Left hindlimb (tissue), 1 donor: ENCODE results near the gene ITK.
A peak's percentile ranks its signal among the peaks of the same experiment; 100 is the strongest.
"Not testable (repeated sequence)": the region's sequence is repeated elsewhere in the genome, so short reads cannot be mapped to it uniquely, and the experiment has no call there.

Experiments
- DNase-seq: peaks from one replicate; pipeline ENCODE4 v3.0.0-alpha.2; 2018

ITK gene

DNA sequence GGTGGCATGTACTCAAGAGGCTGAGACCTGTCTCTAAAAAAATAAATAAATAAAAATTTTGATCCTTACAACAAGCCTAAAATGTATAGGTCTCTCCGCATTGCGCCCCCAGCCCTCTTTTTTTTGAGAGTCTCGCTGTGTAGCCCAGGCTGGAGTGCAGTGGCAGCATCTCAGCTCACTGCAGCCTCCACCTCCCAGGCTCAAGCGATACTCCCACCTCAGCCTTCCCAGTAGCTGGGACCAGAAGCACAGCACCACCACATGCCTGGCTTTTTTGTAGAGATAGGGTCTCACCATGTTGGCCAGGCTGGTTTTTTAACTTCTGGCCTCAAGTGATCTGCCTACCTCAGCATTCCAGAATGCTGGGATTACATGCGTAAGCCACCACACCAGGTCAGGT lies 12.4 kb upstream of the ITK start:
- DNase-seq = no peak

DNA sequence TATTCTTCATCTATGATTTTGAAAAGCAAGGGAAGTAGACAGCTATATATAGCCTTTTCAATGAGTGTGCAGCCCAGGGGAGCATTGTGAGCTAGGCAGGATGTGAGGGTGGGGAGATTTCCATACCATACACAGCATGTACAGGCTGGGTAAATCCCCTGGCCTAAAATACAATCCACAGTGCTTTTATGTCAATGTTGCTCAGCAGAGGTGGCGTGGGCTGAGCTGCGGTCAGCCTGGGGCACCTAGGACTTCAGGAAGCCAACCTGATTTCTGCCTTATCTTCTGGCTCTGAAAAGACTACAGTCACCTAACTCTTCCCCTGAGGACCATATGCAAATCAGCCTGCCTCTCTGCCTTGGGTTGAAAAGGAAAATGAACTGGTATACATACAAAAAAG lies 8.2 kb upstream of the ITK start:
- DNase-seq = no peak

DNA sequence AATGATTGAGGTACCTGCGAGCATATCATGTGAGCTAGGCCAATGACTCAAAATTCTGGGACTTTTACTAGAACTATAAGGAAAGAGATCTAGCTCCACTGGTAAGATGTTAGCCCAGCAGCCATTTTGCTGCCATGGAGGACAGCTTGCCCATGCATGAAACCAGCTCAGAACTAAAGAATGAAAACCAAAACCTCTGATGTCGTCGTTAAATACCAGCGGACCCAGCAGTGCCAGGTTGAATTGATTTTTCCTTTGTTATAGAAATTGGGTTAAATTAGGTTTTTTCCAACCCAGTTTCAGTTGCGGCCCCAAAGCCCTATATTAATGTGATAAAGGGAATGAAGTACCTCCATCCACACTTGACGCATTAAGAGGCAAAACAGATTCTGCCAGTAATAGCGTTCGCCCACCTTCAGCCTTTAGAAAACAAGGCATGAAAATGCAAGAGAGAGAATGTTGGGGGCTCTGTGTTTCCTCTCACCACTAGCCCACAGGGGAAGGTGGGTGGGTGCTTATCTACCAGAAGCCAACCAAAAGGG lies 5.5 kb upstream of the ITK start:
- no peak for DNase-seq

DNA sequence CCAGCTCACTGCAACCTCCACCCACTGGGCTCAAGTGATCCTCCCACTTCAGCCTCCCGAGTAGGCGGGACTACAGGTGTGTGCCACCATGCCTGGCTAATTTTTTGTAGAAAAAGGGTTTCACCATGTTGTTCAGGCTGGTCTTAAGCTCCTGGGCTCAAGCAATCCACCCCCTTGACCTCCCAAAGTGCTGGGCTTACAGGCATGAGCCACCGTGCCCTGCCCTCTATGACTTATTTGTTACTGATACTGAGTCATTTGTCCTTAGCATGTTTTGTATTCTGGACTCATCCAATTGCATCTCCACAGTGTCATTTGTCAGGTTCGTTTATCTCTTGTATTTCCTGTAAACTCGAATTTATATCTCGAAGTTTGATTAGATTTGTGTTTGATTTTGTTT lies 2.7 kb upstream of the ITK start:
- no peak for DNase-seq

DNA sequence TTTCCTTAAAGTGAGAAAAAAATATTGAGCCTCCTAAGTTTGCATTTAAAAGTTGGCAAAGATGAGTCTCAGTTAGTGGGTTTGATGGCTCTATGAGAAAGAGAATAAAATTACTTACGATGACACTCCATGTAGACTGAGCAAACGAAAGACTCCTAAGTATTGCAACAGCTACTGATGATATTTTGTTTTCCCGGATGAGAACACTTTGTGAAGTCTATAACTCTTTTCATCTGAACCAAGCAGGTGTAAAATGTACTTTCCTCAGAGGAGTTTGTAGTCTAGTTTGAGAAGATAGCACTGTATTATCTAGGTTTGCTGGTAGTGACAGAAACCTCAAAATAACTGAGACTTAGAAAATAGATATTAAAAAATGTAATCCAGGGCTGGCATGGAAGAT lies 1.7 kb upstream of the ITK start:
- DNase-seq = no peak

DNA sequence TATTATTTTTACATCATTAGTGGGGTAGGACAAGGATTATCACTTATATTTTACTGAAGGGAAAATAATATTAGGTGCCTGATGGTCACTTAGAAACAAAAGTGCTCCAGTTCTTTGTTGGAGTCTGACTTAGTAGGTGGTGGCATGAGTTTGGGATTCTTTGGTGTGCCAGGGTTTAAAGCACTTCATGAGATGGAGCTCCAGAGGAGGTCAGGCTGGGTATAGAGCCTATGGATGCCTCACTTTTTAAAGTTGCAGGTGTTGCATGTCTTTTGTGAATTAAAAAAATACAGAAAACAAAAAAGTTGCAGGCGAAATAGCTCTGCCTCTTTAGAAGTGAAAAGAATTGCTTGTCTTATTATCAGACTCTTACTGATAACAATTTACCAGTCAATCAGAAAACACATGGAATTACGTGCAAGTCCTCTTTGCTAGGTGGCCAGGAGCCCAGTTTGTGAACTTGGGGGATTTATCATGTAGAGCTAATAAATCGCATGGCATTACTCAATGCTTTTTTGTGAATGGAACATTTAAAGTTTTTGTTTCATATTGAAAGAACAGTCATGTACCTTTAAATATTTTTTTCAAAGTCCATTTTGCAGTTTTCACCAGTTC lies 1.6 kb downstream of the ITK start:
- DNase-seq = no peak

DNA sequence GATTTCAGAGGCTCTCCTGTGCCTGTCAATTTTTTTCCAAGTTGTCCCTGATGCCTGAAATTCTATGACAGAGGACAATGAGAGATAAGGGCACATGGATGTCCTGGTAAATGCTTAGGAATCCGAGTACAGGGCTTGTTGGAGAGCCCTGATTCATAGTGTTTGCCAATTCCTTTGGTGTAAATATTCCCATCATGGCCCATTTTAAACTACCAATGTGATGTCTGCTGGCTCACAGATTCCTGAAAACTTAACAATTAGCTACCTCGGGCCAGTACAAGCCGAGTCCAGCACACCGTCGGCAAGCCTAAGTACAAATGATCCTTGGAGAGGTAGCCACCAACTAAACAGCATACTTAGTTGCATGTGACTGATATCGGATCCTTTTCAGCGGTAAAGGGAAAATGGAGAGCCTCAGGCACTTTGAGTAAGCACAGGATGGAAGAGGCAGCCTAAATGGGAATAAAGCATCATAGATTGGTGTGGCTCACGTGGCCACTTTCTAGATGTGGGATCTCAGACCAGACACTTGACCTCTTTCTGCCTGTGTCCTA lies 3.6 kb downstream of the ITK start:
- no peak for DNase-seq

DNA sequence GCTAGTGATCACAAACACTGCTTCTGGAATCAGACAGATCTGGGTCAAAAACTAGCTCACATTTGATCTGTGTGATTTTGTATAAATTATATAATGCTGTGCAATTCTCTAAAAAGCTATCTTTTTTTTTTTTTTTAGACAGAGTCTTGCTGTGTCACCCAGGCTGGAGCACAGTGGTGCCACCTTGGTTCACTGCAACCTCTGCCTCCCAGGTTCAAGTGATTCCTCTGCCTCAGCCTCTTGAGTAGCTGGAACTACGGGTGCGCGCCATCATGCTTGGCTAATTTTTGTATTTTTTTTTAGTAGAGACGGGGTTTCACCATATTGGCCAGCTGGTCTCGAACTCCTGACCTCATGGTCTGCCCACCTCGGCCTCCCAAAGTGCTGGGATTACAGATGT lies 4.5 kb downstream of the ITK start:
- not testable (repeated sequence) for DNase-seq

DNA sequence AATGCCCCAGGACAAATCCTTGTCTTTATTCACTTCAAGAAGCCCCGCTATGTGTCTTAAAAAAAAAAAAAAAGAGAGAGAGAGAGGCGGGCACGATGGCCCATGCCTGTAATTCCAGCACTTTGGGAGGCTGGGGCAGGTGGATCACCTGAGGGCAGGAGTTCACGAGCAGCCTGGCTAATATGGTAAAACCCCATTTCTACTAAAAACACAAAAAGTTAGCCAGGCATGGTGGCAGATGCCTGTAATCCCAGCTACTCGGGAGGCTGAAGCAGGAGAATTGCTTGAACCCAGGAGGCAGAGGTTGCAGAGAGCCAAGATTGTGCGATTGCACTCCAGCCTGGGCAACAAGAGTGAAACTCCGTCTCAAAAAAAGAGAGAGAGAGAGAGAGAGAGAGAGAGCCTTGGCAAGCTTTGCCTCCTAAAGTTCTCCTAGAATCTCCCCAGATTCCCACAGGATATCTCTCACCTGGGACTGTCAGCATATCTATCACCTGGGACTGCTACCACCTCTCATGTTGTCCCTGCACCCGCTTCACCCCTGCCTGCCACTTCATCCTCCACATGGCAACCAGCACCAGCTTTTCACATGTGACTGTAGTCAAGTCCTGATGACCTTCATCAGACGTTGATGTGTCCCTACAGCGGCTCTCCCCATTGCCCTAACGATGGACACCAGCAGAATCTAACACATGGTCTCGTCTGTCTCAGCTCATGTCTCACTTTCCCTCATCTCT lies 5.8 kb downstream of the ITK start:
- DNase-seq = no peak

DNA sequence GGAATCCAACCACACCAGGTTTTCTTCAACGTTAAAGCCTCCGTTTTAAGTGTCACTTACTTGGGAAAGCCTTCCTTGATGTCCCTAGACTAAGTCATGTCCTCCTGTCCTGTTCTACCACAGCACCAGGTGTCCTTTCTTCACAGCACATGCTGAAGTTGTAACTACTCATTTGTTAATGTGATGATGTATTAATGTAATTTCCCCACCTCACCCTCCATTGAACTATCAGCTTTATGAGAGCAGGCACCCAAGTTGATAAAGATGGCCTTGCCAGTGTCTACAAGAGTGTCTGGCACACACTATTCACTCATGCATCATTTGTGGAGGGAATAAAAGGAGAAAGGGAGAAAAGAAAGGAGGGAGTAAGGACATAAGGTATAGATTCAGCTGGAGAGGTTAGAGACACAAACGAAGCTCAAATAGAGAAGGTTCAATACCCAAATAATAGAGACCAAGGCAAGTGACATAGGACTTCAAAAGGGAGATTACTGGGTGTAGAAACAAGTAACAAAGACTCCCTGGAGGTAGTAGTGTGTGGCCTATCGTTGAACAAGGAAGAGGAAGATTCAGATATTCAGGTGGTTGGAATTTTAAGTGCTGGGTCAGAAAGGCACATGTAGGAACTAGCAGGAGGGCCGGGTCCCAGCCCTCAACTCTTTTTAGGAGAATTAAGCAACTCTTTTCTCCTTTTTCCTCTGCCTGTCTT lies 6.6 kb downstream of the ITK start:
- DNase-seq = no peak

DNA sequence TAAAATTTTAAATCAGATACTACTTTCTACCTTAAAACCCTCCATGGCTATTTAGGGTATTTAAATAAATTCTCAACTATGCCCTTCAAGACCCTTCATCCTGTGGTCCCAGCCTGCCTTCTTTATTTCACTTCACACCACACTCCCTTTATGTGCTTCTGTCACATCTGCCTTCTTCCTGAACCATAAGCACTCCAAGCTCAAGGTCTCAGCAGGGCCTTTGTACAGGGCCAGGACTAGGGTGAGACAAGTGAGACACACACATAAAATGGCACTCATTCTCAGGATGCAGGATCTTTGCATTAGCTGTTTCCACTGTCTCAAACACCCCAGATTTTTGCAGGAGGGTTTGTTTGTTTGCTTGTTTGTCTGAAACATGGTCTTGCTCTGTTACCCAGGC lies 7.6 kb downstream of the ITK start:
- DNase-seq = no peak

DNA sequence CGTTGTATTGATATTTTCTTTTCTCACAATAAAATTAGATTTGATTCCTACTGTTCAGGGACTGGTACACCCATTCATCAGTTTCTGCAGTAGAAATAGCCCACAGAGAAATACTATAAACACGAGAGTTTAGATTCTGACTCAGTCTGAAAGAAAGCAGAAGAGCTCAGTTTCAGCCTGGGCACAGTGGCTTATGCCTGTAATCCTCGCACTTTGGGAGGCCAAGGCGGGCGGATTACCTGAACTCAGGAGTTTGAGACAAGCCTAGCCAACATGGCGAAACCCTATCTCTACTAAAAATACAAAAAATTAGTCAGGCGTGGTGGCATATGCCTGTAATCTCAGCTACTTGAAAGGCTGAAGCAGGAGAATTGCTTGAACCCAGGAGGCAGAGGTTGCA lies 8.6 kb downstream of the ITK start:
- DNase-seq = no peak

DNA sequence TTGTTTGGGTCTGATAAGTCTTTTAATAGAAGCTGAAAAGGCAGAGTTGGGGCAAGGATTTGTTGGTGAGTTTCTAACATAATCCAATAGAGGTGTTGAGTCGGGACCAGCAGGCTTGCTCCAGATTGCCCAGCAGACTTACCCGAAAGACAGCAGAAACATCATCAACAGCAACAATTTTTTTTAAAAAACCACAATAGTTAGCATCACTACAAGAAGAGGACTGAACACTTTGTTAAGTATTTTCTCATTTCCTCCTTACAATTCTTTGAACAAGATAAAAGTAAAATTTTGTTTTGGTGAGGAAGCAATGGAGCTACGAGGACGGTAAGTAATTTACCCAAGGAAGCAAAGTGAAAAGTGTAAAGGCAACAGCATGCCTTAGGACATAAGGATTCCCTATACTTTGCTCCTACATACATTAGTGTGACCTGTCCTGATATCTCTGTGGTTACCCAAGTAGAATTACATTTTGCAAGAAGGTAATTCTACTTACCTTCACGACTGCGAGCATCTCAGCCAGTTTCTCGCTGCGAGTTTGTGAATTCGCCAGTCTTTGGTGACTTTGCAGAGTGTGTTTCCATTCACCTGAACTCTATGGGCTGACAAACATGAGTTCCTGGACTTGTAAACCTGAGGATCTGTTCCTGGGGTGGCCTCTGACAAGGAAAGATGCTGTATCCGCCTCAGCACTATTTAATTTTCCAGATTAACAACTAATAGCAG lies 13.2 kb downstream of the ITK start:
- DNase-seq = no peak

DNA sequence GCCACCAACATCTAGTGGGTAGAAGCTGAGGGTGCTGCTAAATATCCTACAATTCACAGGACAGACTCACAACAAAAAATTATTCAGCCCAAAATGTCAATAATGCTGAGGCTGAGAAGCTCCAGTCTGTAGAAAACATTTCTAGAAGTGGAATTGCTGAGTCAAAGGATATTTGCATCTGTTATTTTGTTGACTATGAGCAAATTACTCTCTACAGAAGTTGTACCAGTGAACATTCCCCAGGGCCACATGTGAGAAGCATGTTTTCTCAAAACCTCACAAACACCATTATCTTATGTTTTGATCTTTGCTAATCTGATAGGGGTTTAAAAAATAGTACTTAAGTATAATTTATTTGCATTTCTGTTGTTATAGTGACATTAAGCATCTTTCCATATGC lies 15.4 kb downstream of the ITK start:
- no peak for DNase-seq

DNA sequence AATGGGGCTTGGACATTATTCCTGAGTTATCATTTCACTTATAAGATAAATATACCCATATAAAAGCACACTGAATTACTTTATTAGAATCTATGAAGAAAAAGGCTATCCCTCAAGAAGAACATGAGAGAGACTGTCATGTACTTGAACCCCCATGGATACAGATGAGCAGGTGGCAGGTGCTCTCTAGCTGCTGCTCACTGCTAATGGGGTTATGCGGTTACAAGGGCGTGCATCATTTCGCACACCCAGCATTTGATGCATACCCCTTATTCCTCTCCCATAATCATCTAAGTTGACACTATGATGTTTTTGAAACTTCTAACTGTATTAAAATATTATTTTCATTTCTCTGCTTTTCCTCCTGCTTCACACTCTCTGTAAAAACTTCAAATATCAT lies 16.4 kb downstream of the ITK start:
- no peak for DNase-seq

DNA sequence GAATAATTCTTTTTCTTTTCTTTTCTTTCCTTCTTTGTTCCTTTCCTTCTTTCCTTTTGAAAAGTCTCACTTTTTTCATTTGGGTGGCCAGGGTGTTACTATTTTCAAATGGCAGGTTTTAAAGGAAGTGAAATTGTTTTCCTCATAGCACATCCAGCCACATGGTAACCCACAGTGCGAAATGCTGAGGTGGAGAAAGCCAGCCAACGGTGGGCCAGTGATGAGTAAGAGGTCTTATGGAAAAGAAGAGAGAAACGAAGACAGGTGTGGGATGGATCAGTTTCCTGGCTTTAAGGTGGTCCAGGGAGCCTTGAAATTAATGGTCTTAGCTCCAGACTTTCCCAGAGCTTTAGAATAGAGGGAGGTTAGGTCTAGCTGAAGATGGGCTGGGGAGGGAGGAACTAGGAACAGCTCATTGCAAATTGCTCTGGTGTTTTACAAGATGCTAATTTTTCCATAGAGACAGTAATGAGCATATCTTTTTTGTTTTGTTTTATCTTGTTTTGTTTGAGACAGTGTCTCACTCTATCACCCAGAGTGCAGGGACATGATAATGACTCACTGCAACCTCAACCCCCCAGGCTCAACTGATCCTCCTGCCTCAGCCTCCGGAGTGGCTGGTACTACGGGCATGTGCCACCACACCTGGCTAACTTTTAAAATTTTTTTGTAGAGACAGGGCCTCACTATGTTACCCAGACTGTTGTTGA lies 17.8 kb downstream of the ITK start:
- DNase-seq = no peak

DNA sequence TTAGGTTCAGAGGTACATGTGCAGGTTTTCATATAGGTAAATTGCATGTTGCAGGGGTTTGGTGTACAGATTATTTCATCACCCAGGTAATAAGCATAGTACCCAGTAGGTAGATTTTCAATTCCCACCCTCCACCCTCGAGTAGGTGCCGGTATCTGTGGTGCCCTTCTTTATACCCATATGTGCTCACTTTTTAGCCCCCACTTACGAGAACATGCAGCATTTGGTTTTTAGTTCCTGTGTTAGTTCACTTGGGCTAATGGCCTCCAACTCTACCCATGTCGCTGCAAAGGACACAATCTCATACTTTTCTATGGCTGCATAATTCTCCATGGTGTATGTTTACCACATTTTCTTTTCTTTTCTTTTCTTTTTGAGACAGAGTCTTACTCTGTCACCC lies 21.2 kb downstream of the ITK start:
- no peak for DNase-seq

DNA sequence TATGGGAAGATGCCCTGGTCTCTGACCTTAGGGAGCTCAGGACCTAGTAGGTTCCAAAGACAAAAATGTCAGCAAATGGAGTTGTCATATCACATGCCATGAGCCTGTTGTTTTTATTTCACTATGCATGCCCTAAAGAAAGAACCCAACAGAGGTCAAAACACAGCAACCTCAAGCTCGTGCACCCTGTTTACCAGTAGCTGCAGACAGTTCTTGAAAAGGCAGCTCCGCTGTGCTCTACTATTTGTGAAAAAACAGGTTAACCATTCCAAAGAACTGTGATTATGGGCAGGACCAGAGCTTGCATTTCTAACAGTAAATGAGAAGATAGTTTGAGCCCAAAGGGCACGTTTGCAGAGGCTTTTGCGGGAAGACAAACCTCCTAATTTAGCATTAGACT lies 22.8 kb downstream of the ITK start:
- peak; percentile 38 for DNase-seq

DNA sequence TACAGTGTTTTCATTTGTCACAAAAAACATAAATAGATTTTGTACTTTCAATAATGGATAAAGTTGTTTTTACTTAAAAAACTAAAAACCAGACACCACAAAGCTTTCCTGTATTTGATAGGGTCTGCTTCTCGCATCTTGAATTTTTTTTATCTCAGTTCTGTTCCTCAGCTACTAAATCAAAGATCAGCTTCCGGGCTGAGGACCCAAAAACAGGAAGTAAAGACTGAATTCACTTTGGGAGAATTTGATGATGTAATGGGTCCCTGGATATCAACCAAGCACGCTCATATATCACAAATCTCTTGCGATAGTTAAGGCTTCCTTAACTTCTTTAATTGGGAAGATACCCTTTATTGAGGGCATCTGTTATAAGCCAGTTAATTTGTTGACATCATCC lies 24.1 kb downstream of the ITK start:
- no peak for DNase-seq

DNA sequence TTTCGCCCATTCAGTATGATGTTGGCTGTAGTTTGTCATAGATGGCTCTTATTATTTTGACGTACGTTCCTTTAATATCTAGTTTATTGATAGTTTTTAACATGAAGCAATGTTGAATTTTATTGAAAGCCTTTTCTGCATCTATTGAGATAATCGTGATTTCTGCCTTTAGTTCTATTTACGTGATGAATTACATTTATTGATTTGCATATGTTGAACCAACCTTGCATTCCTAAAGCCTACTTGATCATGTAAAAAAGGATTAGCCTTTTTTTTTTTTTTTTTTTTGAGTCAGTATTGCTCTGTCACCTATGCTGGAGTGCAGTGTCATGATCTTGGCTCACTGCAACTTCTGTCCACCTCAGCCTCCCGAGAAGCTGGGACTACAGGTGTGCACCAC lies 25.1 kb downstream of the ITK start:
- no peak for DNase-seq

DNA sequence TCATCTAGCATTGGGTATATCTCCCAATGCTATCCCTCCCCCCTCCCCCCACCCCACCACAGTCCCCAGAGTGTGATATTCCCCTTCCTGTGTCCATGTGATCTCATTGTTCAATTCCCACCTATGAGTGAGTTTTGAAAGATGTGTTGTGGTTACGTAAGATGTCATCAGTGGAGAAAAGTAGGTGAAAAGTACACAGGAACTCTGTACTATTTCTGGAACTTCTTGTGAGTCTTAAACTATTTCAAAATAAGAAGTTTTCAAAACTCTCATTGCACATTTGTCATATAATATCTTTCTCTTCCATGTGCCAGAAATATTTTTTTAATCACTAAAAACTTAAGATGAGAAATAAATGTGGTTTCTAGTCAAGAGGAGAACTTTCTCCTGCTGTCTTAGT lies 30.0 kb downstream of the ITK start:
- DNase-seq = not testable (repeated sequence)

DNA sequence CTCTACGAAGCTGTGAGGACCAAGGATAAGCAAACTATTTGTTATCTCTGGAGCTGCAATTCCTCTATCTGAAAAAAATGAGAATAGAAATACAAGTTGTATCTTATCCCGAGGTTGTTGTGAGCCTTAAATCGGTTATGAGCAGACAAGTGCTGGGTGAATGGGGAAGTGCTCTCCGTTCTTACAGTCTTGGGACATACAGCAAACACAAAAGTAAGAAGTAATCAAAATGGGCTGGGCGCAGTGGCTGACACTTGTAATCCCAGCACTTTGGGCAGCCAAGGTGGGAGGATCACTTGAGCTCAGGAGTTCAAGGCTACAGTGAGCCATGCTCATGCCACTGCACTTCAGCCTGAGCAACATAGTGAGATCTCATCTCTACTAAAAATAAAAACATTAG lies 31.7 kb downstream of the ITK start:
- no peak for DNase-seq
